Karpas-422 (cell line): Measurements from ENCODE around the gene NRROS. TPM values are rescaled to one million over a fixed set of nuclear protein-coding genes. Genes with fewer than 3 reads are reported as not detected.
"Not testable (repeated sequence)": the region's sequence is repeated elsewhere in the genome, so short reads cannot be mapped to it uniquely, and the experiment has no call there.

ENCODE experiments used
- DNase-seq: peaks from one replicate; pipeline ENCODE4 v3.0.0-alpha.2; 2015
- H2AFZ ChIP-seq: fragments of 200-600 bp; sonication (generic); 2 replicates; pipeline ENCODE4 v1.6.1; 2014; ENCODE audit warnings: antibody characterized with exemption, low read length, mixed read lengths
- H3K27ac ChIP-seq: fragments of 200-600 bp; sonication (generic); 2 replicates; pipeline ENCODE4 v1.5.1; 2014; ENCODE audit warnings: mild to moderate bottlenecking, low read length, moderate library complexity
- H3K27me3 ChIP-seq: fragments of 200-600 bp; sonication (generic); 2 replicates; pipeline ENCODE4 v1.6.1; 2014; ENCODE audit warnings: low read length, mixed read lengths
- H3K36me3 ChIP-seq: fragments of 200-600 bp; sonication (generic); 2 replicates; pipeline ENCODE4 v1.6.1; 2014; ENCODE audit warnings: low read length, mixed read lengths; ENCODE audit not compliant: insufficient read depth
- H3K4me1 ChIP-seq: fragments of 200-600 bp; sonication (generic); 2 replicates; pipeline ENCODE4 v1.6.1; 2014; ENCODE audit warnings: mild to moderate bottlenecking, low read length, mixed read lengths
- H3K4me2 ChIP-seq: fragments of 200-600 bp; sonication (generic); 2 replicates; pipeline ENCODE4 v1.6.1; 2014; ENCODE audit warnings: low read length, low read depth, mild to moderate bottlenecking; ENCODE audit not compliant: poor library complexity, severe bottlenecking
- H3K4me3 ChIP-seq: fragments of 200-600 bp; sonication (generic); 2 replicates; pipeline ENCODE4 v1.5.1; 2014; ENCODE audit warnings: mild to moderate bottlenecking, antibody characterized with exemption, low read length, mixed read lengths
- H3K79me2 ChIP-seq: fragments of 200-600 bp; sonication (generic); 2 replicates; pipeline ENCODE4 v1.6.1; 2014; ENCODE audit warnings: mild to moderate bottlenecking, low read length, mixed read lengths
- H3K9ac ChIP-seq: fragments of 200-600 bp; sonication (generic); 2 replicates; pipeline ENCODE4 v1.6.0; 2014; ENCODE audit warnings: low read length
- H3K9me2 ChIP-seq: fragments of 200-600 bp; sonication (generic), shearing (Covaris generic); replicated peaks from 2 replicates; pipeline ENCODE4 v1.6.0; 2014; ENCODE audit warnings: mild to moderate bottlenecking, low read length, moderate library complexity; ENCODE audit not compliant: insufficient read depth
- H3K9me3 ChIP-seq: fragments of 300-700, 200-600 bp; sonication (generic); 2 replicates; pipeline ENCODE4 v1.6.1; 2014; ENCODE audit warnings: low read length, mixed read lengths
- H4K20me1 ChIP-seq: fragments of 200-600 bp; sonication (generic); 2 replicates; pipeline ENCODE4 v1.6.1; 2014; ENCODE audit warnings: mild to moderate bottlenecking, antibody characterized with exemption, low read length, low read depth; ENCODE audit not compliant: insufficient read depth
- total RNA-seq: library from RNA; depleted of rRNA; stranded (reverse); fragments of >200 nt; shearing (Covaris generic); gene quantifications from 2 replicates; pipeline ENCODE4 v1.2.3, GENCODE V29; 2014; ENCODE audit warnings: low replicate concordance

The NRROS gene
- total RNA-seq, 1 experiment from 2014 or later, result 0.52 TPM

GRCh38 chr3:196631682-196632045, 7.8 kb upstream of the NRROS start:
- Histone ChIP-seq H3K9me2 (no peaks in the 10 kb centered on the region), H3K4me1 (peaks cover 39% of the 10 kb centered on the region), H3K4me3 (peak overlapping the region; percentile 72), H3K36me3 (no peaks in the 10 kb centered on the region), H3K27ac (peak overlapping the region; percentile 54; the same call in 1 of the 2 replicates), H4K20me1 (no peaks in the 10 kb centered on the region), H3K27me3 (no peaks in the 10 kb centered on the region), H3K4me2 (peak overlapping the region; percentile 85), H3K9me3 (no peaks in the 10 kb centered on the region), H3K79me2 (no peaks in the 10 kb centered on the region), H2AFZ (peak overlapping the region; percentile 41), H3K9ac (peak overlapping the region; percentile 76)
- DNase-seq, result no peak

GRCh38 chr3:196632046-196632751, 7.3 kb upstream of the NRROS start:
- Histone ChIP-seq H3K36me3 (no peaks in the 10 kb centered on the region), H4K20me1 (no peaks in the 10 kb centered on the region), H3K79me2 (no peaks in the 10 kb centered on the region), H3K9me2 (no peaks in the 10 kb centered on the region), H3K9ac (peak overlapping the region; percentile 76), H3K27me3 (no peaks in the 10 kb centered on the region), H3K4me1 (peaks cover 39% of the 10 kb centered on the region), H3K9me3 (no peaks in the 10 kb centered on the region), H3K4me2 (peak overlapping the region; percentile 85), H3K4me3 (peak overlapping the region; percentile 72), H2AFZ (peak overlapping the region; percentile 41), H3K27ac (peak overlapping the region; percentile 54)
- peak; percentile 96 for DNase-seq

DNA sequence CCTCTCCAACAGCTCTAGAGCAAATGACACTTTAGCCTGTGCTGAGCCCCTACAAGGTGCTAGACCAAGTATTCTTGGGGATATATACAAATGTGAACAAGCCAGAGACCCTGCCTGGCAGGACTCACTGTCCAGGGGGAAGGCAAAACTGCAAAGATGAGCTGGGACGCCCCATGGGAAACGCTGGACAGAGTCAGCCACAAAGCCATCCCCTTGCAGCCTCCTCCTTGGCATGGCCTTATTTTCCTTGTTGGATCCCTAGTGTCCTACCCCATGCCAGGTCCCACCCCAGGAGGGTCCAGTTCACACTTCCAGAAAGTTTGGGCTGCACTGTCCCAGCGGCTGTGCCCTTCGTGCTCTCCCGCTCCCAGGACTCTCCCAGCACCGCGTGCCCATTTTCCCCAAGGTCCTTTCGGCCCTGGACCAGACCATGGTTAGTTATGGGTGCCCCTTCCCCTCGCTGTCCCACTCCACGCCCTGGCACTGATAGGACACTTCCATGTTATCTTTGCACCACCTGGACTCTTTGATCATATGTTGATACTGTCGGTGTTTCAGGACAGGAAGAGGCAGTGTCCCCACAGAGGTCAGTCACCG, 5.8 kb upstream of the NRROS start:
- Histone ChIP-seq H3K79me2 (no peaks in the 10 kb centered on the region), H3K36me3 (no peaks in the 10 kb centered on the region), H3K27me3 (no peaks in the 10 kb centered on the region), H3K9me2 (no peaks in the 10 kb centered on the region), H4K20me1 (no peaks in the 10 kb centered on the region), H3K9me3 (no peaks in the 10 kb centered on the region), H3K9ac (no peak overlapping the region), H3K4me3 (peak overlapping the region; percentile 72; the same call in 1 of the 2 replicates), H3K4me2 (peak overlapping the region; percentile 85), H3K4me1 (peaks cover 39% of the 10 kb centered on the region), H2AFZ (no peak overlapping the region), H3K27ac (no peak overlapping the region)
- DNase-seq, result no peak

DNA sequence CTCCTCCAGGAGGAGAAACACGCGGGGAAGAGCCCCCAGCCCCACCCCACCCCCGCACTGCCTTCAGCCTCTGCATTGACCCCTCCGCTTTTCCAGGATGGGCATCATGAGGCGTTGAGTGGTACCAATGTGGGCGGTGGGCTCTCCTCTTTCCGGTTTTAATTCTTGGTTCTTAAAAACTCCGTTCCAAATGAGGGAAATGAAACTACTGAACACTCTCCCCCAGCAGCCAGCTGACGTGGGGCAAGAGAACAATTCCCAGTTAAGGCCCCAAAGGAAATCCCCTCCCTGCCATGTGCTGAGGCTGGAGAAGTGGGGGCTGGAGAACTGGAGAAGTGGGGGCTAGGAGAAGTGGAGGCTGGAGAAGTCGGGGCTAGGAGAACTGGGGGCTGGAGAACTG, 5.3 kb upstream of the NRROS start:
- Histone ChIP-seq H4K20me1 (no peaks in the 10 kb centered on the region), H3K27me3 (no peaks in the 10 kb centered on the region), H3K4me2 (no peak overlapping the region), H3K9me3 (no peaks in the 10 kb centered on the region), H3K27ac (no peak overlapping the region), H3K79me2 (no peaks in the 10 kb centered on the region), H3K9ac (no peak overlapping the region), H3K4me3 (no peak overlapping the region), H3K36me3 (no peaks in the 10 kb centered on the region), H3K9me2 (no peaks in the 10 kb centered on the region), H2AFZ (no peak overlapping the region), H3K4me1 (peaks cover 40% of the 10 kb centered on the region)
- DNase-seq, result peak; percentile 51

DNA sequence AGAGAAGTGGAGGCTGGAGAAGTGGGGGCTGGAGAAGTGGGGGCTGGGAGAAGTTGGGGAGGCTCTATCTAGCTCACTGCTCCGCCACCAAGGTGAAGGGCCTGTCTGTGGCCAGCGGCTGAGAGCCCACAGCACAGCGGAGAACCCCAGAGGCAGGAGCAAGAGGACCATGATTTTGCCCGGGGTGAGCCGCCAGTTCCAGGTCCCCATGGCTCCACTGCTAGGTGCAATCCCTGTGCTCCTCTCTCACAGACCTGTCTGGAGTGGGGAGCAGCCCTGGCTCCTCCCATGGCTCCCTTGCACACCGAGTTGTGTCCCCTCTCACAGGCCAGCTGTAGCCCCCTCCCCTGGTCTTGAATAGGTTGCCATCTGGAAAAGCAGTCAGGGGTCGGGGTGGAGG, 4.7 kb upstream of the NRROS start:
- Histone ChIP-seq H3K9me2 (no peaks in the 10 kb centered on the region), H3K4me2 (no peak overlapping the region), H3K9me3 (no peaks in the 10 kb centered on the region), H3K27me3 (peaks cover under 1% of the 10 kb centered on the region; the same call in 1 of the 2 replicates), H3K4me3 (no peak overlapping the region), H3K9ac (no peak overlapping the region), H3K4me1 (peaks cover 40% of the 10 kb centered on the region), H3K27ac (no peak overlapping the region), H3K79me2 (no peaks in the 10 kb centered on the region), H4K20me1 (no peaks in the 10 kb centered on the region), H2AFZ (no peak overlapping the region), H3K36me3 (no peaks in the 10 kb centered on the region)
- no peak for DNase-seq

- Histone ChIP-seq H3K4me3 (no peak overlapping the region), H3K9ac (no peak overlapping the region), H4K20me1 (no peaks in the 10 kb centered on the region), H3K36me3 (no peaks in the 10 kb centered on the region), H3K4me2 (no peak overlapping the region), H3K79me2 (no peaks in the 10 kb centered on the region), H2AFZ (no peak overlapping the region), H3K27ac (no peak overlapping the region), H3K9me2 (no peaks in the 10 kb centered on the region), H3K4me1 (peaks cover 35% of the 10 kb centered on the region), H3K27me3 (peaks cover 4% of the 10 kb centered on the region; the same call in 1 of the 2 replicates), H3K9me3 (no peaks in the 10 kb centered on the region)
- no peak for DNase-seq
These were observed 2.8 kb upstream of the NRROS start for GRCh38 chr3:196636369-196637349.

DNA sequence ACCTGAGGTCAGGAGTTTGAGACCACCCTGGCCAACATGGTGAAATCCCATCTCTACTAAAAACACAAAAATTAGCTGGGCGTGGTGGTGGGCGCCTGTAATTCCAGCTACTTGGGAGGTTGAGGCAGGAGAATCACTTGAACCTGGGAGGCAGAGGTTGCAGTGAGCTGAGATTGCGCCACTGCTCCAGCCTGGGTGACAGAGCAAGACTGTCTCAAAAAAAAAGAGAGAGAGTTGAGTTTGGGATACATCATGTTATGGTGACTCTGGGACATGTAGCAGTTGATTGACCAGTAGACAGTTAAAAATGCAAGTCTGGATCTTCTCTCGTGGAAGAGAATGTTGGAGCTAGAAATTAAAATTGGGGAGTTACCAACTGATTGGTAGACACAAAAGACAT, 1.6 kb upstream of the NRROS start:
- H4K20me1 ChIP-seq, H3K79me2 ChIP-seq, H3K9ac ChIP-seq, H3K9me2 ChIP-seq, H2AFZ ChIP-seq, H3K9me3 ChIP-seq, H3K27ac ChIP-seq, DNase-seq, H3K4me2 ChIP-seq, H3K36me3 ChIP-seq, H3K4me3 ChIP-seq, H3K27me3 ChIP-seq: not testable (repeated sequence)
- peaks cover 40% of the 10 kb centered on the region for H3K4me1 ChIP-seq
